ENCODE results near the gene FLOT1. TPM values are rescaled to one million over a fixed set of nuclear protein-coding genes. Genes with fewer than 3 reads are reported as not detected.

The FLOT1 gene
- total and polyA plus RNA-seq, 9 of the 15 experiments (the other 6 are each of a cell fraction or from before 2014, with no cell fraction given): 11.7 to 149 (median 118) TPM

DNA sequence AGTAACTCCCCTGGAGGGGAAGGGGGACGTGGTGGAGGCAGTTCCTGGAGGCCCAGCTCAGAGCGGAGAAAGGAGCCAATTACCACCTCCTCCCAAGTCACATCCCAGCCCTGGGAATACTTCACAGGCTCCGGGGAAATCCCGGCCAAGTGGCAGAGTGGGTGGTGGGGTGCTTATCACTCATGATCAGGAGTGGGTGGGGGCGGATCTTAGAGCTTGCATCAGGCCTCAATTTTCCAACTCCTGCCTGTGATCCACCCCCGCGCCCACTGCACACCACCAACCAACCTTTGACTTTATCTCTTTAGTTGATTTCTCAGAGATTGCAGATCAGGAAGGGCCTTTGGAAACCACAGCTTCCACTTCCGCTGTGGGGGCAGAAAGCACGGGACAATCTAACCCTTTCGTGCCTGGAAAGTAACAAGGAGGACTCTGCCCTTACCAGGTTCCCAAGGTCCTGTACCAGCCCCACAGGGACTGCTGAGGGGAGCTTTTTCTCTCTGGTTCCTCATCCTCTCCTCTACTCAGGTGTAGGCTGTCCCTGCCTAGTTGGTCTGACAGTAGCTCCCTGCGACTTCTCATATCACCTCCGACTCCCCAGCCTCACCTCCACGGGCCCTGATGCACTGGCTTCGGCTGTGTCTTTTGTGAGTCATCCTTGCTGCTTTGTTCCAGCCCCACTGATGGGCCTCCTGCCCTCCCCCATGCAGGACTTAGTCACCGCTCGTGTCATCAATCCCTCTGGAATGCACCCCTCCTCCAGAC is 26.8 kb upstream of the FLOT1 start (continued):
- TF ChIP-seq, protein P1, sequence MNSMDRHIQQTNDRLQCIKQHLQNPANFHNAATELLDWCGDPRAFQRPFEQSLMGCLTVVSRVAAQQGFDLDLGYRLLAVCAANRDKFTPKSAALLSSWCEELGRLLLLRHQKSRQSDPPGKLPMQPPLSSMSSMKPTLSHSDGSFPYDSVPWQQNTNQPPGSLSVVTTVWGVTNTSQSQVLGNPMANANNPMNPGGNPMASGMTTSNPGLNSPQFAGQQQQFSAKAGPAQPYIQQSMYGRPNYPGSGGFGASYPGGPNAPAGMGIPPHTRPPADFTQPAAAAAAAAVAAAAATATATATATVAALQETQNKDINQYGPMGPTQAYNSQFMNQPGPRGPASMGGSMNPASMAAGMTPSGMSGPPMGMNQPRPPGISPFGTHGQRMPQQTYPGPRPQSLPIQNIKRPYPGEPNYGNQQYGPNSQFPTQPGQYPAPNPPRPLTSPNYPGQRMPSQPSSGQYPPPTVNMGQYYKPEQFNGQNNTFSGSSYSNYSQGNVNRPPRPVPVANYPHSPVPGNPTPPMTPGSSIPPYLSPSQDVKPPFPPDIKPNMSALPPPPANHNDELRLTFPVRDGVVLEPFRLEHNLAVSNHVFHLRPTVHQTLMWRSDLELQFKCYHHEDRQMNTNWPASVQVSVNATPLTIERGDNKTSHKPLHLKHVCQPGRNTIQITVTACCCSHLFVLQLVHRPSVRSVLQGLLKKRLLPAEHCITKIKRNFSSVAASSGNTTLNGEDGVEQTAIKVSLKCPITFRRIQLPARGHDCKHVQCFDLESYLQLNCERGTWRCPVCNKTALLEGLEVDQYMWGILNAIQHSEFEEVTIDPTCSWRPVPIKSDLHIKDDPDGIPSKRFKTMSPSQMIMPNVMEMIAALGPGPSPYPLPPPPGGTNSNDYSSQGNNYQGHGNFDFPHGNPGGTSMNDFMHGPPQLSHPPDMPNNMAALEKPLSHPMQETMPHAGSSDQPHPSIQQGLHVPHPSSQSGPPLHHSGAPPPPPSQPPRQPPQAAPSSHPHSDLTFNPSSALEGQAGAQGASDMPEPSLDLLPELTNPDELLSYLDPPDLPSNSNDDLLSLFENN (IDR thresholded peaks at IDR 0.05; ENCODE audit: low read depth in 2 of 2, low read length in 2 of 2): 0 out of 4 replicates have a peak, but pooled peaks of 1 of the 2 experiments have one; percentile 61
- TF ChIP-seq NFE2L1 (tag; IDR thresholded peaks at IDR 0.05; ENCODE audit: borderline replicate concordance, low read depth) (no peak), SRSF3 (IDR thresholded peaks at IDR 0.05; ENCODE audit: insufficient read depth, low read length) (no peak), SRSF1 (IDR thresholded peaks at IDR 0.05; ENCODE audit: low read depth, low read length) (no peak), CBX3 (IDR thresholded peaks at IDR 0.05; ENCODE audit: borderline replicate concordance in 1 of 2, low read length in 2 of 2) (peak in 1 of 2 experiments; percentile 28; a peak in 2 of 3 replicates), HMGN3 (IDR thresholded peaks at IDR 0.05; ENCODE audit: borderline replicate concordance, extremely low read depth, insufficient read length, low read depth, low read length) (peak; percentile 67), HOMEZ (CRISPR knock-in tag; IDR thresholded peaks at IDR 0.05) (no peak)
- TF ChIP-seq, protein P2, sequence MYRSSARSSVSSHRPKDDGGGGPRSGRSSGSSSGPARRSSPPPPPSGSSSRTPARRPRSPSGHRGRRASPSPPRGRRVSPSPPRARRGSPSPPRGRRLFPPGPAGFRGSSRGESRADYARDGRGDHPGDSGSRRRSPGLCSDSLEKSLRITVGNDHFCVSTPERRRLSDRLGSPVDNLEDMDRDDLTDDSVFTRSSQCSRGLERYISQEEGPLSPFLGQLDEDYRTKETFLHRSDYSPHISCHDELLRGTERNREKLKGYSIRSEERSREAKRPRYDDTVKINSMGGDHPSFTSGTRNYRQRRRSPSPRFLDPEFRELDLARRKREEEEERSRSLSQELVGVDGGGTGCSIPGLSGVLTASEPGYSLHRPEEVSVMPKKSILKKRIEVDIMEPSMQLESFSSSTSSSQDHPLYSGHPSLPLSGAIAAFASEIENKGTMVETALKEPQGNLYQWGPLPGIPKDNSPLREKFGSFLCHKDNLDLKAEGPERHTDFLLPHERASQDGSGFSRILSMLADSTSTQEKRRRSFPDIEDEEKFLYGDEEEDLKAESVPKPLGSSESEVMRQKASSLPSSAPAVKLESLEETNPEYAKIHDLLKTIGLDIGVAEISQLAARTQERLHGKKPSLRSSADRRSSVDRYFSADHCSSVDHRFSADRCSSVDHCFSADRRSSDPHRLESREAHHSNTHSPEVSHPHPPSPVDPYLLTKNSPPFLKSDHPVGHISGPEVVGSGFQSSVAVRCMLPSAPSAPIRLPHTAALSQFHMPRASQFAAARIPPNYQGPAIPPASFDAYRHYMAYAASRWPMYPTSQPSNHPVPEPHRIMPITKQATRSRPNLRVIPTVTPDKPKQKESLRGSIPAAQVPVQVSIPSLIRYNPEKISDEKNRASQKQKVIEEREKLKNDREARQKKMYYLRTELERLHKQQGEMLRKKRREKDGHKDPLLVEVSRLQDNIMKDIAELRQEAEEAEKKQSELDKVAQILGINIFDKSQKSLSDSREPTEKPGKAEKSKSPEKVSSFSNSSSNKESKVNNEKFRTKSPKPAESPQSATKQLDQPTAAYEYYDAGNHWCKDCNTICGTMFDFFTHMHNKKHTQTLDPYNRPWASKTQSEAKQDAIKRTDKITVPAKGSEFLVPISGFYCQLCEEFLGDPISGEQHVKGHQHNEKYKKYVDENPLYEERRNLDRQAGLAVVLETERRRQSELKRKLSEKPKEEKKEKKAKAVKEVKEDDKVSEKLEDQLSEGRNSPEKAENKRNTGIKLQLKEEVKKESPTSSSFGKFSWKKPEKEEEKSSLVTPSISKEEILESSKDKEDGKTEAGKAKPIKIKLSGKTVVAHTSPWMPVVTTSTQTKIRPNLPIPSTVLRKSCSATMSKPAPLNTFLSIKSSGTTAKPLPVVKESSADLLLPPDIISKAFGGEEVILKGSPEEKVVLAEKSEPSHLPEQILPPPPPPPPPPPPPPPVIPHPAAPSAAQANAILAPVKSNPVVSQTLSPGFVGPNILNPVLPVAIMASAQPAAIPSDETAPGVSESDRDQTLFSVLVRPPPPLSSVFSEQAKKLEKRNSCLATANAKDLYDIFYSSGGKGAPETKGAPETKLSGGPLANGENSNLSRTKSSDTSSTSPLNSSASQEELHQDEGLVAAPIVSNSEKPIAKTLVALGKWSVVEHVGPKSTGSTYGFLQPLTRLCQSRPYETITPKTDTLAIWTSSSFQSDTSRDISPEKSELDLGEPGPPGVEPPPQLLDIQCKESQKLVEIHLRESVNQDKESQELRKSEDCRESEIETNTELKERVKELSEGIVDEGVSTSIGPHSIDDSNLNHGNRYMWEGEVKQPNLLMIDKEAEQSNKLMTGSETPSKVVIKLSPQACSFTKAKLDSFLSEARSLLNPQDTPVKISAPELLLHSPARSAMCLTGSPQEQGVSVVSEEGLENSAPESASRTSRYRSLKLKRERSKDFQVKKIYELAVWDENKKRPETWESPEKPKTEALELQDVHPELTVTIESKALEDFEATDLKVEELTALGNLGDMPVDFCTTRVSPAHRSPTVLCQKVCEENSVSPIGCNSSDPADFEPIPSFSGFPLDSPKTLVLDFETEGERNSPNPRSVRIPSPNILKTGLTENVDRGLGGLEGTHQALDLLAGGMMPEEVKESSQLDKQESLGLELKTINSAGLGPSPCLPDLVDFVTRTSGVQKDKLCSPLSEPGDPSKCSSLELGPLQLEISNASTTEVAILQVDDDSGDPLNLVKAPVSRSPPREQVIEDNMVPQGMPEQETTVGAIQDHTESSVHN (IDR thresholded peaks at IDR 0.05; ENCODE audit: borderline replicate concordance in 1 of 2, low read depth in 1 of 2): peak in 1 of 2 experiments; percentile 82; a peak in 2 of 4 replicates
